ENCODE results near the gene BLTP3B. TPM values are rescaled to one million over a fixed set of nuclear protein-coding genes. Genes with fewer than 3 reads are reported as not detected.

BLTP3B gene
- total RNA-seq, 1 experiment from 2014 or later, result 31.8 TPM

DNA sequence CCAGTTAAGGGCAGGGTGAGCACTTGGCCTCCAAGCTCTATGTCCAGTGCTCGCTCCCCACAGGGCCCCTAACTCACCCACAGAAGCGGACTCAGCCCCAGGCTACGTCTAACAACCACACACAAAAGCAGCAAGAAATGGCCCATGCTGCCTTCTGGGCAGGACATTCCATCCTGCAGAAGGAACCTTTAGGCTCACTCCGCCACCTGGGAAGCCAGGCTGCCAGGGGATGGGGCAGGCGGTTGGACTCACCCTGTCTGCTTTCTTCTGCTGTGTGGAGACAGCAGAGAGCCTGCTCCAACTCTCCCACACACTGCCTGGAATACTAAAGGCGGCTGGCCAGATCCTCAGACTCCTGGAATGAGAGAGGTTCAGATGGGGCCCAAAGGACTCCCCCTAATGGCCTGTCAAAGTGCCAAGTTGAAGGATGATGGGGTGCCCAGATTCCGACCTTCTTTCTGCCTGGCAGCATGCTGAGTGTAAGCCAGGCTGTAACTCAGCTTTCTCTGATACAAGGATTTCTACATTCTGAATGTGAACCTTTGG, 27.7 kb upstream of the BLTP3B start:
- no peak for DNase-seq (ENCODE audit: low spot score)
- no TSS peak for BruUV-seq (replicated peaks)
- no peak overlapping the region for H3K27ac ChIP-seq (ENCODE audit: low read depth, low read length, poor library complexity, severe bottlenecking)
- no peaks in the 10 kb centered on the region for H3K4me1 ChIP-seq (ENCODE audit: insufficient read depth, low read length, poor library complexity, severe bottlenecking)
- H3K27me3 ChIP-seq (replicated peaks; ENCODE audit: insufficient read depth, low read depth, low read length, poor library complexity), result no peaks in the 10 kb centered on the region
- no peaks in the 10 kb centered on the region for H3K9me3 ChIP-seq (ENCODE audit: low read depth, low read length, poor library complexity, severe bottlenecking)
- H3K4me3 ChIP-seq (ENCODE audit: low read depth, low read length, poor library complexity, severe bottlenecking), result no peak overlapping the region
- H3K36me3 ChIP-seq (ENCODE audit: insufficient read depth, low read length, poor library complexity, severe bottlenecking), result no peaks in the 10 kb centered on the region
- ChIA-PET CTCF (no interaction called here), POLR2A (ENCODE audit: low non-redundant PET) (no interaction called here)
- TF ChIP-seq, protein P1, sequence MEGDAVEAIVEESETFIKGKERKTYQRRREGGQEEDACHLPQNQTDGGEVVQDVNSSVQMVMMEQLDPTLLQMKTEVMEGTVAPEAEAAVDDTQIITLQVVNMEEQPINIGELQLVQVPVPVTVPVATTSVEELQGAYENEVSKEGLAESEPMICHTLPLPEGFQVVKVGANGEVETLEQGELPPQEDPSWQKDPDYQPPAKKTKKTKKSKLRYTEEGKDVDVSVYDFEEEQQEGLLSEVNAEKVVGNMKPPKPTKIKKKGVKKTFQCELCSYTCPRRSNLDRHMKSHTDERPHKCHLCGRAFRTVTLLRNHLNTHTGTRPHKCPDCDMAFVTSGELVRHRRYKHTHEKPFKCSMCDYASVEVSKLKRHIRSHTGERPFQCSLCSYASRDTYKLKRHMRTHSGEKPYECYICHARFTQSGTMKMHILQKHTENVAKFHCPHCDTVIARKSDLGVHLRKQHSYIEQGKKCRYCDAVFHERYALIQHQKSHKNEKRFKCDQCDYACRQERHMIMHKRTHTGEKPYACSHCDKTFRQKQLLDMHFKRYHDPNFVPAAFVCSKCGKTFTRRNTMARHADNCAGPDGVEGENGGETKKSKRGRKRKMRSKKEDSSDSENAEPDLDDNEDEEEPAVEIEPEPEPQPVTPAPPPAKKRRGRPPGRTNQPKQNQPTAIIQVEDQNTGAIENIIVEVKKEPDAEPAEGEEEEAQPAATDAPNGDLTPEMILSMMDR (conservative IDR thresholded peaks at IDR 0.05; ENCODE audit: low read depth, low read length), result no peak
- TF ChIP-seq EZH2 (IDR thresholded peaks at IDR 0.05; ENCODE audit: borderline replicate concordance, low read depth, low read length, poor library complexity, severe bottlenecking), result no peak
- intact Hi-C loops (cut with micrococcal nuclease; ENCODE audit: unreplicated experiment), result no loop called here

DNA sequence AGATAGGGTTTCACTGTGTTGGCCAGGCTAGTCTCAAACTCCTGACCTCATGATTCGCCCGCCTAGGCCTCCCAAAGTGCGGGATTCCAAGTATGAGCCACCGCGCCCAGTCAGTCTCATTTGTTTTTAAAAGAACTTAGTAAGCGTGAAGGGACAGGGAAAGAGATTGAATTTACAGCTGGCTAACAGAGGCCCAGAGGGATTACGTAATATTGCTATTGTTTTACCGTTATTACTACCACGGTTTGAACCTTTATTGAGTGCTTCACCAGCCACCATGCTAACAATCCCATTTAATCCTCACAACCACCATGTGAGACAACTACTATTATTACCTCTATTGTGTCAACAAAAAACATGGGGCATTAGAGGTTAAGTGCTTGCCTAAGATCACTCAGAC, 26.7 kb upstream of the BLTP3B start:
- POLR2A ChIA-PET (ENCODE audit: low non-redundant PET), result no interaction called here
- no TSS peak for BruUV-seq (replicated peaks)

DNA sequence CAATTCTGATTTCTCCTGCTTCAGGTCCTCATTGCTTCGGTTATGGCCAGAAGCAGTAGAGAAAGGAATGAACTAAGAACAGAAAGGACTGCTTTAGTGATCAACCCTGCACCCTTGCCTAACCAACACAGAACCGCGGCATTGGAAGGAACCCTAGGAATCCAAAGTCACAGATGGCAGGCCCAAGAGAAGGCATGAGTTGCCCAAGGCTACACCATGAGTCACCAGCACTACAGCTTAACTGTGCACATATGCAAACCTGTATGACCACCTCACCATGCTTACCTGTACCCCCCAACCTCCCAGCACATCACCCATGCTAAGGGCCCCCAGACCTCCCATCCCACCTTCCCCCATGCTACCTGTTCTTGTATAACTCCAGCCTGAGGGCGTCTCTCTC, 25.9 kb upstream of the BLTP3B start:
- TF ChIP-seq, protein P1 (conservative IDR thresholded peaks at IDR 0.05; ENCODE audit: low read depth, low read length), result no peak
- TF ChIP-seq EZH2 (IDR thresholded peaks at IDR 0.05; ENCODE audit: borderline replicate concordance, low read depth, low read length, poor library complexity, severe bottlenecking), result no peak
- Histone ChIP-seq H3K9me3 (ENCODE audit: low read depth, low read length, poor library complexity, severe bottlenecking) (no peaks in the 10 kb centered on the region), H3K27ac (ENCODE audit: low read depth, low read length, poor library complexity, severe bottlenecking) (no peak overlapping the region), H3K4me1 (ENCODE audit: insufficient read depth, low read length, poor library complexity, severe bottlenecking) (peaks cover 8% of the 10 kb centered on the region), H3K4me3 (ENCODE audit: low read depth, low read length, poor library complexity, severe bottlenecking) (no peak overlapping the region), H3K36me3 (ENCODE audit: insufficient read depth, low read length, poor library complexity, severe bottlenecking) (no peaks in the 10 kb centered on the region), H3K27me3 (replicated peaks; ENCODE audit: insufficient read depth, low read depth, low read length, poor library complexity) (no peaks in the 10 kb centered on the region)
- CTCF ChIA-PET, result no interaction called here
- POLR2A ChIA-PET (ENCODE audit: low non-redundant PET), result no interaction called here
- intact Hi-C loops (cut with micrococcal nuclease; ENCODE audit: unreplicated experiment), result no loop called here
- BruUV-seq (replicated peaks), result no TSS peak
- no peak for DNase-seq (ENCODE audit: low spot score)

More for the DNA sequence above, 26.7 kb upstream of the BLTP3B start:
- Histone ChIP-seq H3K4me3 (ENCODE audit: low read depth, low read length, poor library complexity, severe bottlenecking) (no peak overlapping the region), H3K27ac (ENCODE audit: low read depth, low read length, poor library complexity, severe bottlenecking) (no peak overlapping the region), H3K27me3 (replicated peaks; ENCODE audit: insufficient read depth, low read depth, low read length, poor library complexity) (no peaks in the 10 kb centered on the region), H3K9me3 (ENCODE audit: low read depth, low read length, poor library complexity, severe bottlenecking) (no peaks in the 10 kb centered on the region), H3K4me1 (ENCODE audit: insufficient read depth, low read length, poor library complexity, severe bottlenecking) (peaks cover under 1% of the 10 kb centered on the region), H3K36me3 (ENCODE audit: insufficient read depth, low read length, poor library complexity, severe bottlenecking) (no peaks in the 10 kb centered on the region)
- intact Hi-C loops (cut with micrococcal nuclease; ENCODE audit: unreplicated experiment), result no loop called here
- no peak for DNase-seq (ENCODE audit: low spot score)
- CTCF ChIA-PET, result no interaction called here
- no peak for TF ChIP-seq EZH2 (IDR thresholded peaks at IDR 0.05; ENCODE audit: borderline replicate concordance, low read depth, low read length, poor library complexity, severe bottlenecking)
- TF ChIP-seq, protein P1 (conservative IDR thresholded peaks at IDR 0.05; ENCODE audit: low read depth, low read length), result no peak
